H9 (cell line): ENCODE data around the gene BABAM1. TPM values are rescaled to one million over a fixed set of nuclear protein-coding genes. Genes with fewer than 3 reads are reported as not detected.

Experiments used
- DNase-seq: peaks from one replicate; pipeline ENCODE4 v3.0.0-alpha.2; 2017
- H2AFZ ChIP-seq: one replicate; pipeline ENCODE4 v1.6.1; 2013; ENCODE audit warnings: mild to moderate bottlenecking, low read length, control low read depth, moderate library complexity
- H2AK5ac ChIP-seq: 2 replicates; pipeline ENCODE4 v1.6.1; 2013; ENCODE audit warnings: low read length, control low read depth, mixed read lengths; ENCODE audit not compliant: insufficient read length
- H2BK120ac ChIP-seq: one replicate; pipeline ENCODE4 v1.6.1; 2013; ENCODE audit warnings: low read depth, mild to moderate bottlenecking, low read length, control low read depth, inconsistent platforms; ENCODE audit not compliant: poor library complexity, severe bottlenecking
- H2BK12ac ChIP-seq: 2 replicates; pipeline ENCODE4 v1.6.1; 2013; ENCODE audit warnings: low read length, control low read depth, mixed read lengths, low read depth; ENCODE audit not compliant: insufficient read length
- H2BK15ac ChIP-seq: 2 replicates; pipeline ENCODE4 v1.6.1; 2013; ENCODE audit warnings: low read depth, low read length, control low read depth
- H2BK20ac ChIP-seq: one replicate; pipeline ENCODE4 v1.6.1; 2013; ENCODE audit warnings: low read depth, mild to moderate bottlenecking, low read length, control low read depth, inconsistent platforms; ENCODE audit not compliant: poor library complexity, severe bottlenecking
- H2BK5ac ChIP-seq: 2 replicates; pipeline ENCODE4 v1.6.1; 2013; ENCODE audit warnings: low read length, control low read depth, mixed read lengths; ENCODE audit not compliant: insufficient read length
- H3K14ac ChIP-seq: 2 replicates; pipeline ENCODE4 v1.6.1; 2013; ENCODE audit warnings: low read length, control low read depth; ENCODE audit not compliant: insufficient read depth
- H3K18ac ChIP-seq: 2 replicates; pipeline ENCODE4 v1.6.1; 2013; ENCODE audit warnings: low read depth, mild to moderate bottlenecking, mixed read lengths, low read length, control low read depth; ENCODE audit not compliant: insufficient read length
- H3K23ac ChIP-seq: 2 replicates; pipeline ENCODE4 v1.6.1; 2013; ENCODE audit warnings: low read length, control low read depth, mixed read lengths, low read depth; ENCODE audit not compliant: insufficient read length
- H3K23me2 ChIP-seq: 2 replicates; pipeline ENCODE4 v1.6.1; 2013; ENCODE audit warnings: low read depth, mild to moderate bottlenecking, mixed read lengths, low read length, control low read depth; ENCODE audit not compliant: insufficient read length, poor library complexity, severe bottlenecking
- H3K27ac ChIP-seq: 2 replicates; pipeline ENCODE4 v1.5.1; 2013; ENCODE audit warnings: low read length, control low read depth, mixed read lengths, low read depth; ENCODE audit not compliant: insufficient read length
- H3K27me3 ChIP-seq: 2 replicates; pipeline ENCODE4 v1.6.1; 2013; ENCODE audit warnings: low read length, control low read depth, inconsistent platforms; ENCODE audit not compliant: insufficient read depth
- H3K4ac ChIP-seq: 2 replicates; pipeline ENCODE4 v1.6.1; 2013; ENCODE audit warnings: low read depth, mild to moderate bottlenecking, control low read depth, inconsistent platforms, low read length, moderate library complexity
- H3K4me1 ChIP-seq: 2 replicates; pipeline ENCODE4 v1.6.1; 2013; ENCODE audit warnings: low read length, control low read depth, inconsistent platforms; ENCODE audit not compliant: insufficient read depth
- H3K4me2 ChIP-seq: 2 replicates; pipeline ENCODE4 v1.6.1; 2013; ENCODE audit warnings: low read length, control low read depth, mixed read lengths; ENCODE audit not compliant: insufficient read length, insufficient read depth
- H3K56ac ChIP-seq: 2 replicates; pipeline ENCODE4 v1.6.1; 2013; ENCODE audit warnings: low read depth, mild to moderate bottlenecking, mixed read lengths, low read length, control low read depth; ENCODE audit not compliant: insufficient read length
- H3K79me1 ChIP-seq: 2 replicates; pipeline ENCODE4 v1.6.1; 2013; ENCODE audit warnings: low read depth, mild to moderate bottlenecking, moderate library complexity, low read length, control low read depth, inconsistent platforms; ENCODE audit not compliant: insufficient read depth, poor library complexity, severe bottlenecking
- H3K79me2 ChIP-seq: 2 replicates; pipeline ENCODE4 v1.6.1; 2013; ENCODE audit warnings: low read length, control low read depth, inconsistent platforms; ENCODE audit not compliant: insufficient read depth
- H3K9ac ChIP-seq: 2 replicates; pipeline ENCODE4 v1.6.1; 2013; ENCODE audit warnings: low read length, control low read depth, mixed read lengths; ENCODE audit not compliant: insufficient read length; ENCODE audit errors: extremely low read depth
- H3K9me3 ChIP-seq: one replicate; pipeline ENCODE4 v1.6.1; 2013; ENCODE audit warnings: low read depth, low read length, inconsistent platforms; ENCODE audit not compliant: control insufficient read depth
- H3T11ph ChIP-seq: one replicate; pipeline ENCODE4 v1.6.1; 2013; ENCODE audit warnings: mild to moderate bottlenecking, low read length, control low read depth, inconsistent platforms
- H4K20me1 ChIP-seq: one replicate; pipeline ENCODE4 v1.6.1; 2013; ENCODE audit not compliant: control insufficient read depth, insufficient read length, insufficient read depth
- H4K5ac ChIP-seq: 2 replicates; pipeline ENCODE4 v1.6.1; 2013; ENCODE audit warnings: low read depth, mild to moderate bottlenecking, mixed read lengths, low read length, control low read depth; ENCODE audit not compliant: insufficient read length
- H4K8ac ChIP-seq: replicated peaks from 2 replicates; pipeline ENCODE4 v1.6.1; 2013; ENCODE audit warnings: low read length, control low read depth, mixed read lengths, low read depth; ENCODE audit not compliant: insufficient read length
- H4K91ac ChIP-seq: 2 replicates; pipeline ENCODE4 v1.6.1; 2013; ENCODE audit warnings: low read depth, mild to moderate bottlenecking, moderate library complexity, mixed read lengths, low read length, control low read depth; ENCODE audit not compliant: insufficient read length
- H3K27ac Mint-ChIP-seq, 3 experiments: 2 replicates in 2 of 3; 3 replicates in 1 of 3; pipeline ENCODE4 v1.8.0; 2020 to 2021; ENCODE audit warnings: mixed read lengths in 3 of 3, mild to moderate bottlenecking in 1 of 3, moderate library complexity in 1 of 3
- H3K27me3 Mint-ChIP-seq: 2 replicates; pipeline ENCODE4 v1.8.0; 2021; ENCODE audit warnings: low read depth, mild to moderate bottlenecking, moderate library complexity, mixed read lengths
- H3K36me3 Mint-ChIP-seq, 3 experiments: 2 replicates in 2 of 3; 3 replicates in 1 of 3; pipeline ENCODE4 v1.8.0; 2020 to 2021; ENCODE audit warnings: low read depth in 3 of 3, mixed read lengths in 3 of 3; ENCODE audit not compliant: insufficient read depth in 1 of 3
- H3K4me1 Mint-ChIP-seq, 2 experiments: 2 replicates each; pipeline ENCODE4 v1.8.0; 2020; ENCODE audit warnings: mixed read lengths in 2 of 2
- H3K4me3 Mint-ChIP-seq, 2 experiments: 2 replicates in 1 of 2; 3 replicates in 1 of 2; pipeline ENCODE4 v1.8.0; 2020 to 2021; ENCODE audit warnings: mild to moderate bottlenecking in 2 of 2, mixed read lengths in 2 of 2, moderate library complexity in 1 of 2
- H3K9me3 Mint-ChIP-seq, 2 experiments: 2 replicates in 1 of 2; 3 replicates in 1 of 2; pipeline ENCODE4 v1.8.0; 2020; ENCODE audit warnings: mild to moderate bottlenecking in 2 of 2, mixed read lengths in 2 of 2, moderate library complexity in 1 of 2
- CTCF ChIP-seq: fragments of 200-600 bp; sonication (generic); conservative IDR thresholded peaks from 3 replicates; pipeline ENCODE4 v1.8.0; 2021; ENCODE audit warnings: antibody characterized with exemption, mild to moderate bottlenecking
- WGBS: extraction: QIAGEN DNeasy Blood & Tissue Kit; methylation state at CpG from one replicate; pipeline ENCODE4 v1.1.7; 2013; ENCODE audit warnings: missing lambda C conversion rate, low lambda C conversion rate, mixed read lengths; ENCODE audit not compliant: insufficient read length; ENCODE audit errors: extremely low coverage; 5-methylcytosine and 5-hydroxymethylcytosine counted together
- total RNA-seq: library from RNA; stranded (reverse); gene quantifications from 2 replicates; pipeline ENCODE4 v1.2.1, GENCODE V29; 2021

Gene BABAM1
- total RNA-seq, 1 experiment from 2014 or later: 130 TPM

- peak within 1 kb of the TSS; percentile 62 for H3K9ac ChIP-seq
- peak within 1 kb of the TSS; percentile 97 to 100 (median 98) for H3K27ac Mint-ChIP-seq
- no peaks in the 10 kb centered on the region; the same call in 1 of the 2 replicates for H3K4me1 ChIP-seq
- no peak within 1 kb of the TSS for H2AK5ac ChIP-seq
- H3T11ph ChIP-seq: no peak within 1 kb of the TSS
- peaks cover 8 to 21% of the 10 kb centered on the region in 2 experiments for H3K4me1 Mint-ChIP-seq
- H4K91ac ChIP-seq: no peak within 1 kb of the TSS
- H3K4me2 ChIP-seq: peak within 1 kb of the TSS; percentile 68
- H3K27me3 ChIP-seq: no peaks in the 10 kb centered on the region
- H3K14ac ChIP-seq: no peak within 1 kb of the TSS
- H2BK120ac ChIP-seq: no peak within 1 kb of the TSS
- WGBS: no CpG with 5 or more reads among the region's 90 CpGs
- no peaks in the 10 kb centered on the region for H3K9me3 ChIP-seq
- H3K18ac ChIP-seq: peak within 1 kb of the TSS; percentile 28
- H2AFZ ChIP-seq: no peak within 1 kb of the TSS
- peak within 1 kb of the TSS; percentile 75; the same call in 1 of the 2 replicates for H2BK15ac ChIP-seq
- H4K5ac ChIP-seq: no peak within 1 kb of the TSS
- peak; percentile 97 for DNase-seq
- peaks cover 4 to 19% (median 14%) of the 10 kb centered on the region in 3 experiments; a peak in 6 of 7 replicates for H3K36me3 Mint-ChIP-seq
- H3K23me2 ChIP-seq: peaks cover 5% of the 10 kb centered on the region
- H4K8ac ChIP-seq: no peak within 1 kb of the TSS
- H3K9me3 Mint-ChIP-seq: no peaks in the 10 kb centered on the region
- H3K27ac ChIP-seq: no peak within 1 kb of the TSS
- H3K79me2 ChIP-seq: no peaks in the 10 kb centered on the region
- no peaks in the 10 kb centered on the region for H3K27me3 Mint-ChIP-seq
- TF ChIP-seq CTCF: no peak
- H3K79me1 ChIP-seq: no peaks in the 10 kb centered on the region
- no peak within 1 kb of the TSS for H3K23ac ChIP-seq
- peak within 1 kb of the TSS; percentile 79 to 96 for H3K4me3 Mint-ChIP-seq
- no peak within 1 kb of the TSS for H2BK20ac ChIP-seq
- no peak within 1 kb of the TSS; the same call in 1 of the 2 replicates for H3K4ac ChIP-seq
- no peak within 1 kb of the TSS for H3K56ac ChIP-seq
- H2BK5ac ChIP-seq: no peak within 1 kb of the TSS
- no peaks in the 10 kb centered on the region for H4K20me1 ChIP-seq
- no peak within 1 kb of the TSS for H2BK12ac ChIP-seq
Observed at GRCh38 chr19:17226002-17226933, 41.0 kb upstream of the BABAM1 start, which contains the start of gene OCEL1. Gene OCEL1, plus strand, starts transcription at chr19:17226226. Its CDS starts 22 bp downstream, at chr19:17226248.
